ENCODE measurements around the gene ETV3. TPM values are rescaled to one million over a fixed set of nuclear protein-coding genes. Genes with fewer than 3 reads are reported as not detected.

Gene ETV3
- total RNA-seq, 1 experiment from 2014 or later = 21.2 TPM

Other genes starting within 250 kb of the ETV3 start
- gene PEAR1, start 244.7 kb downstream of the ETV3 start, total RNA-seq (2021; ENCODE audit: unreplicated experiment) = 10.8 TPM
- not detected for gene LRRC71, start 217.8 kb downstream of the ETV3 start, total RNA-seq (2021; ENCODE audit: unreplicated experiment)
- gene ARHGEF11, start 92.7 kb downstream of the ETV3 start, total RNA-seq (2021; ENCODE audit: unreplicated experiment) = 28.9 TPM
- gene ETV3L, start 38.6 kb downstream of the ETV3 start, total RNA-seq (2021; ENCODE audit: unreplicated experiment) = not detected